Endothelial cell of umbilical vein (primary cell): ENCODE measurements around the gene BMPER.

Experiments used
- MAX ChIP-seq: IDR thresholded peaks from 2 replicates; pipeline ENCODE4 v1.6.1; 2011; ENCODE audit not compliant: insufficient read depth, insufficient read length
- MYC ChIP-seq: IDR thresholded peaks from one replicate; pipeline ENCODE4 v1.6.1; 2011; ENCODE audit warnings: mild to moderate bottlenecking, low read depth, low read length
- POLR2A ChIP-seq: IDR thresholded peaks from 2 replicates; pipeline ENCODE4 v1.6.1; 2012; ENCODE audit warnings: low read depth, mild to moderate bottlenecking, control low read depth, low read length
- POLR2AphosphoS5 ChIP-seq: IDR thresholded peaks from 2 replicates; pipeline ENCODE4 v1.6.1; 2012; ENCODE audit warnings: low read depth, mild to moderate bottlenecking, control low read depth, low read length, moderate library complexity; ENCODE audit not compliant: insufficient read depth
- TF ChIP-seq, protein P1 (sequence below), 2 donors: IDR thresholded peaks; 1 replicate in 1 of 2; 2 replicates in 1 of 2; pipeline ENCODE4 v1.5.1; 2011; ENCODE audit warnings: low read length in 2 of 2, mild to moderate bottlenecking in 2 of 2, moderate library complexity in 2 of 2, control low read depth in 1 of 2, inconsistent platforms in 1 of 2, low read depth in 1 of 2; ENCODE audit not compliant: insufficient read depth in 1 of 2; ENCODE audit errors: extremely low read depth in 1 of 2

DNA sequence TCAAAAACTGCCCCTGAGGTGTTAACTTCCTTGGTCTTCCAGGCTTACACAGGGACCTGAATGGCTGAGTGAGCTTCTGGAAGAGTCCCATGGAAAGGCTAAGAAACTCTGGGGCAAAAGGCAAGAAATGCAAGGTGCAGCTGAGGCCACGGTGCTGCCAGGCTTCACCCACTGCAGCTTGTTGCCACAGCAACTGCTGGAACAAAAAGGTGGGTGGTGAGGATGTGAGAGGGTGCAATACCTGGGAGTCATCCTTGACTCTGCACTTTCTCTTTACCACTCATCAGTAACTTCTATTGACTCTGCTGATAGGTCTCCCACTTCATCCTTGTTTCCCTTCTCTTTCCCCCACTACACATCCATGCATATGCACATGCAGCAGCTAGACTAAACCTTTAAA, 258.6 kb downstream of the BMPER start:
- TF ChIP-seq MYC: no peak
- no peak for TF ChIP-seq MAX
- TF ChIP-seq POLR2A: no peak
- TF ChIP-seq POLR2AphosphoS5: no peak
- TF ChIP-seq, protein P1, sequence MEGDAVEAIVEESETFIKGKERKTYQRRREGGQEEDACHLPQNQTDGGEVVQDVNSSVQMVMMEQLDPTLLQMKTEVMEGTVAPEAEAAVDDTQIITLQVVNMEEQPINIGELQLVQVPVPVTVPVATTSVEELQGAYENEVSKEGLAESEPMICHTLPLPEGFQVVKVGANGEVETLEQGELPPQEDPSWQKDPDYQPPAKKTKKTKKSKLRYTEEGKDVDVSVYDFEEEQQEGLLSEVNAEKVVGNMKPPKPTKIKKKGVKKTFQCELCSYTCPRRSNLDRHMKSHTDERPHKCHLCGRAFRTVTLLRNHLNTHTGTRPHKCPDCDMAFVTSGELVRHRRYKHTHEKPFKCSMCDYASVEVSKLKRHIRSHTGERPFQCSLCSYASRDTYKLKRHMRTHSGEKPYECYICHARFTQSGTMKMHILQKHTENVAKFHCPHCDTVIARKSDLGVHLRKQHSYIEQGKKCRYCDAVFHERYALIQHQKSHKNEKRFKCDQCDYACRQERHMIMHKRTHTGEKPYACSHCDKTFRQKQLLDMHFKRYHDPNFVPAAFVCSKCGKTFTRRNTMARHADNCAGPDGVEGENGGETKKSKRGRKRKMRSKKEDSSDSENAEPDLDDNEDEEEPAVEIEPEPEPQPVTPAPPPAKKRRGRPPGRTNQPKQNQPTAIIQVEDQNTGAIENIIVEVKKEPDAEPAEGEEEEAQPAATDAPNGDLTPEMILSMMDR (IDR thresholded peaks at IDR 0.05; ENCODE audit: extremely low read depth in 1 of 2, insufficient read depth in 1 of 2, low read depth in 1 of 2, low read length in 2 of 2): no peak
